ENCODE data around the gene AGAP1.

The AGAP1 gene

DNA sequence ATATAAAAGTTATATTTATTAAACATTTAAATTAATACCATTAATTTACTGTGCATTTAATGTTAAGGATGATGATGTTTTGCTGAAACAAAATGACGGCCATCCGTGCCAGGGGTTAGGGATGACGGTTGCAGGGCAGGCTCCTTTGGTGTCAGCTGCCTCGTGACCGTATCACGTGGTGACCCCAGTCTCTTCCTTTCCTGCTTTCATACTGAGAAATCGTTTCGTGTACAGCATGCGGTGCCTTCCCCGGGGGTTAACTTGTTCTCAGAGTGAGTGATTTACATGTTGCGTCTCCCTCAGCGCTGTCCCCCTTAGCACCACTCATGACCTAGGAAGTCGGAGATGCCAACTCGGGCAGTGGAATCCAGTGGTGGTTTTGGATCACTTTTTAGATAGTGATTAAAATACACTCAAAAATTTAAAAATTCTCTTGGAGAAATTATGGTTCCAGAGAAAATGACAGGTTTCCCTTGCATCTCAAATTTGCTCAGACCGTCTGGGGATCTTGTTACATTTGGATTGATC, 383.5 kb downstream of the AGAP1 start:
- no peak for FAIRE-seq

DNA sequence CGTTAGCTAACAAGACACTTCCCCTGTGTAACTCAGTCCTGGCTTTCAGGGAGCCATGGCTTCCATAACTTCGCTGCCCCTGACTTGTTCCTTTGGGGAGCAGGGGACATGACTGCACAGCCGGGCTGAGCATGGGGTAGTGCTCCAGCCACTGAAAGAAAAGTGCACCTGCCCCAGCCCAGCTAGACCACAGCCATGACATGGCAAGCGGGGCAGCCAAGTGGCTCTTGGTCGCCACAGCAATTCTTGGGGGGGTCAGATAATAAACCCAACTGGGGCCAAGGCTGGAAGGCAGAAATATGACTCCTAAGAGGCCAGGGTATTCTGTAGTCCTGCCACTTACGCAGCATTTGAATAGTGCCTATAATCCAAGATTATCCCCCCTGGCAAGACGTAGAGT, 385.3 kb downstream of the AGAP1 start:
- FAIRE-seq: no peak

More for the DNA sequence above, 383.5 kb downstream of the AGAP1 start:
- no peak for DNase-seq (ENCODE audit: insufficient read length, low spot score)

DNA sequence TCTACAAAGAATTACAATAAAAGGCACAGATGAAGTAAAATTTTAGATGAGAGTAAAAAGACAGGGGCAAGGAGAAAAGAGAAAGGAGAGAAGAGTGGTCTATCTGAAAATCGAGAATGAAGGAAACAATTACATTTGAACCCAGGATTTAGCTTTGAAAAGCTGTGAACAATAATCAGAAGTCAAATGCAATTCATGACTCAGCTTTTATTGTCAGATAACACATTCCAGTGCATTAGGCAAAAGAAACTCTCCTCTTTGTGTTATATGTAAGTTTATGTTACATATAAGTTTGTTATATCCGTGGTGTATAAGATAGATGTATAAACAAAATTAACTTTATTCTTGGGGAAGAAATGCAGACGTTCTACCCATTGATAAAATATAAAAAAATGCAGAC, 389.8 kb downstream of the AGAP1 start:
- no peak for FAIRE-seq
- DNase-seq (ENCODE audit: insufficient read length, low spot score): no peak

More for the DNA sequence above, 385.3 kb downstream of the AGAP1 start:
- DNase-seq (ENCODE audit: insufficient read length, low spot score): no peak

DNA sequence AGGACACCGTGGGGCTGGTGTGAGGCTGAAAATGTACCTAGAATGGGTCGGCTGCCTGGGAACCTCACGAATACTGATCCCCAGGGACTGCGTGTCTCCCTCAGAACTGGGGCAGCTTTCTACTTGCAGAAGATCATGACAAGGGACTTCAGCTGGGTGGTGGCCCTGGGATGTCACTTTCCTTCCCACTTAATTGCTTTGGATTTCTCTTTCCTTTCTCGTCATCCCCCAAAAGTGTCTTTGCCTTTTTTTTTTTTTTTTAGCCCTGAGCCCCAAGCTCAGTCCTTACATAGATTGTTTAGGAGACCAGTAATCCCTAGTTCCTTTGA, 395.4 kb downstream of the AGAP1 start:
- DNase-seq (ENCODE audit: insufficient read length, low spot score): no peak
- FAIRE-seq: no peak

DNA sequence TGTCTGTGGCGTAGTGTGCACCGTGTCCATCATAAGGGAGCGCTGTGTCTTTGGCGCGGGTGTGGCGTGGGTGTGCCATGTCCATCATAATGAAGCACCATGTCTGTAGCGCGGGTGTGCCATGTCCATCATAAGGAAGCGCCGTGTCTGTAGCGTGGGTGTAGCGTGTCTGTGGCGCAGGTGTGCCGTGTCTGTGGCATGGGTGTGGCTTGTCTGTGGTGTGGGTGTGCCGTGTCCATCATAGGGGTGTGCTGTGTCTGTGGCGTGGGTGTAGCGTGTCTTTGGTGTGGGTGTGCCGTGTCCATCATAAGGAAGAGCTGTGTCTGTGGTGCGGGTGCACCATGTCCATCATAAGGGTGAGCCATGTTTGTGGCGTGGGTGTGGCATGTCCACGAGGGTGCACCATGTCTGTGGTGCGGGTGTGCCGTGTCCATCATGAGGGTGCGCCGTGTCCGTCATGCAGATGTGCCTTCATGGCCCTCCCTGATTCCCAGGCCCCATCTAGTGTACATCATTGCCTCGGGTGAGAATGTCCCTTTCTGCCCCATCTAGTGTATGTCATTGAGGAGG, 399.4 kb downstream of the AGAP1 start:
- DNase-seq (ENCODE audit: insufficient read length, low spot score) (no peak), FAIRE-seq (peak; percentile 58)

DNA sequence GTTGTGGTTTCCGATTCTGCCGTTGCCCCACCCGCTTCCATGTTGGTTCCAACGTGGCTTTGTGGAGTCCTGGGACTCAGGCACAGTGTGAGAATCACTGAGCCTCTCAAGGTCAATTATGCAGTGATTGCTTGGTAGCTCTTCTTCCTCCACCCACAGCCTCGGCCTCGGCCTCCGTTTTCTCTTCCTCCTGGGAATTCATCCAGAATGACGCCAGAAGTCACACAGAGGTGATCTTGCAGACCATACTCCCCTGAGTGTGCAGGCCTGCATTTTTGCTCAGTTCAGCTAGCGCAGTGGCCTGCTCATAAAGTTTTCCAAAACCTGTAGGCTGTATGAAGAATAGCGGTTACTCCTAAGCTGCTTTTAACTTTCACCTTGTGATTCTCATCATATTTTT, 401.0 kb downstream of the AGAP1 start:
- DNase-seq (ENCODE audit: insufficient read length, low spot score) (no peak), FAIRE-seq (no peak)

DNA sequence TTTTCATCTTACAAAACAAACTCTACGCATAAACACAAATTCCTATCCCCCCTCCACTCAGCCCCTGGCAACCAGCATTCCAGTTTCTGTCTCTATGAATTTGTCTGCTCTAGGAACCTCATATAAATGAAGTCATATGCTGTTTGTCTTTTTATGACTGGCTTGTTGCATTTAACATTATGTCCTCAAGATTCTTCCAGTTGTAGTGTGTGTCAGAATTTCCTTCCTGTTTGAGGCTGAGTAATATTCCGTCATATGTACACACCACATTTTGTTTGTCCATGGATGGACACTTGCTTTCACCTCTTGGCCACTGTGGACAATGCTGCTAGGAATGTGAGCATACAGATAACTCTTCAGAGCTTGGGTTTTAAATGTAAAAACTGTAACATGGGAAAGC, 402.2 kb downstream of the AGAP1 start:
- DNase-seq (ENCODE audit: insufficient read length, low spot score) (no peak), FAIRE-seq (peak; percentile 42)

DNA sequence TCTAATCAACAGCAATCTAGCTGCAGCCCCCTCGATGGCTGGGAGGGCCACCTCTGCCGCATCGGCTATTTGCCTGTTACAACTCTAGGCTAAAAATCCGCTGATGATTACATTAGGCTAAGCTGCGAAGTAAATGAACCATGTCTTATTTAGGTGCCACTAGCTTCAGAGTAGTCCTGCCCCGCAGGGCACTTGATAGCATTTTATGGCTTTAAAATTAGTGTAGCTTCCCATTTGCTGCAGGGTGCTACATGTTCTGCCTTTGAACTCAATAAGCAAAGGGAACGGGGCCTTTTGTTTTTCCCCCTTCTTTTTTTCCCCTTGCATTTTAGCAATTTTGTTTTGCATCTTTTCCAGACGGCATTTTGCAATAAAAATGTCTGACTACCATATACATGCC, 404.1 kb downstream of the AGAP1 start:
- DNase-seq (ENCODE audit: insufficient read length, low spot score) (no peak), FAIRE-seq (no peak)

DNA sequence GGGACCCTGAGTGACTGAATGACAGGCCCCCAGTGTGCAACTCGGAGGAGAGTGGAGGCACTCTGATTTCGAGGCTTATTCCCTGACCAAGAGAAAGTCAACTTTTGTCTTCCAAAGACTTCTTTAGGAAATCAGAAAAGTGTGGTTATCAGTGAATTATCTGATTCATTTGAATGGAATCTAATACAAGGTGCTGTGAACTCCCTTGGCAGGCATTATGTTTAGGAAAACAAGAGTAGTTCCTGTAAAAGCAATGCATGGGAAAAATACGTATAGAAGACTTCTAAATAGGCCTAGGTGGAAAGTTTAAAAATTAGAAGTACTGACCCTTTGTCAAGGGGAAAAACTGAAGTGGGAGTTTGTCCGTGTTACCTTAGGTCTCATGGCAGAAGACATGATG, 404.9 kb downstream of the AGAP1 start:
- no peak for FAIRE-seq
- DNase-seq (ENCODE audit: insufficient read length, low spot score): no peak

DNA sequence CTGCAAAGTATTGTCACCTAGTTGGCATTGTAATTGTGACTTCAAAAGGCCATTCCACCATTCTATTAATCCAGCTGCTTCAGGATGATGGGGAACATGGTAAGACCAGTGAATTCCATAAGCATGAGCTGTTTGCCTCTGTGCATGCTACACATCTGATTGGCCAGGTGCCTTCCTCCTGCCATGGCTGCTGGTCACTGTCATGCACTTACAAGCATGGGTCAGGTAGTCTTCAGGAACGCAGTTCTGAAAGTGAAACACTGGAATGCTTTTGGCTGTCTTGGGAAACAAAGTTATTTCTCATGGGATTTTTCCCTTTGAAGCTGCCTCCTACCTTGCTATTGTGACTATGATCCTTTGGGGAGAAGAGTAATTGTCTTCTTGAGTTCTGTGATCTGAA, 406.8 kb downstream of the AGAP1 start:
- no peak for FAIRE-seq

DNA sequence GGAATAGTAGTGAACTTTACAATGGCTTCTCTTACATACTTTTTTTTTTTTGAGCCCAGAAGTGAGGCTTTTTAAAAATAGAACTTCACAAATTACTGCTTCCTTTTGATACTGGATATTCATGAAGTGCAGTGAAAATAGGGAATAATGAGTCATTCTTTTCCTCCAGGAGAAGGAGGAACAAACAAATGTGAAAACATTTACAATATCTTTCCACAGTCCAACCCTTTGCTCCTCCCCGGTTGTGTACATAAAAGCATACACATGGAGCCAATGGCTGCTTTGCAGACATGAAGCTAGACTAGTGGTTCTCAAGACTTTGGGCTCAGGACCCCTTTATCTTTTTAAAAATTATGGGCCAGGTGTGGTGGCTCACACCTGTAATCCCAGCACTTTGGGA, 407.4 kb downstream of the AGAP1 start:
- no peak for FAIRE-seq

More for the DNA sequence above, 406.8 kb downstream of the AGAP1 start:
- no peak for DNase-seq (ENCODE audit: insufficient read length, low spot score)

DNA sequence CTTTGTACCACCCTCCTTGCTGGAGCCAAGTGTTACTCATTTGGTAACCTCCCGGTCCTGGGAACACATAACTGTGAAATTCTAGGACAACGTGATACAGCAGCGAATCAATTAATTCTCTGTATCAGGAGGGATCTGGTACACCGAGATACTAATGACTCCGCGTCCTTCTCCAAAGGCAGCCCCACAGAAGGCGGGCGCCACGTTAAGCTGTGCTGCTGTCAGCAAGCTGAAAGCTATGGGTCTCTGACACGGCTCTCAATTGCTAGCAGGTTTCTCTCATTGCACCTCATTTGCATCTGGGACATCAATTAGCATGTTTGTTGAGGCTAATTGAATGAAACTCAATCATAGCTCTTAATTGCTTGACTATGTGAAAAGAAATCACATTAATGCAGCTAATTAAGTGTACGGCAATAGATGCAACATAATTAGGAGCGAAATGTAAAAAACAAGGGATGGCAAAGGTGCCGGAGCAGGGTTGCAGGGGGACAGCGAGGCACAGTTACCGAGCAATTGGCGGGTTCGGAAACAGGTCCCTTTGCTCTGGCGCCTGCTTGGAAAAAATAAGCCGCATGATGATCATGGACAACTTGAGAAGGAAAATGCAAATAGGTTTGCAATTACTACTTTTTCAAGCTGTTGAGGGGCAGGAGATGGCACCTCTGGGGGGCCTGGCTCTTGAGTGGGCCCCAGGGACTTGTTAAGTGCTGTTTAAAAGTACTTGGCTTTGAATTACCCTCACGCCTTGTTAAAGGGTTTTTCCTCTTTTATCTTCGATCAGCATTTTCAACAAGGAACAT, 410.1 kb downstream of the AGAP1 start:
- no peak for FAIRE-seq
- no peak for DNase-seq (ENCODE audit: insufficient read length, low spot score)

More for the DNA sequence above, 407.4 kb downstream of the AGAP1 start:
- DNase-seq (ENCODE audit: insufficient read length, low spot score): no peak

DNA sequence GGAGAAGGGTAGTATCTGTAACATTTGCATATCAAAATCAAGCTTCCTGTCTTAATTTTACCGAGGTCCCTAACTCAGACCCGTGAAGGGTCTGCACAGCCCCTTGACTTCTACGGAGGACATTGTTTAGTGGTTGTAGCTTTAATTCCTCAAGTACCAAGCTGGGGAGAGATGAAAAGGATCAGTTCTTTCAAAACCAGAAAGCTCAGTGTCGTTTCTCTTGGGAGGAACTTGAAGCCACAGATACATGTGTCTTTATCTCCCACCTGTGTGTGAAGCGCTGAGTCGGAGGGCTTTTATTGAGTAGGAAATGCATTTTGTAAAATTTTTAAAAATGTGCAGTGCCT, 410.7 kb downstream of the AGAP1 start:
- no peak for FAIRE-seq
- no peak for DNase-seq (ENCODE audit: insufficient read length, low spot score)

DNA sequence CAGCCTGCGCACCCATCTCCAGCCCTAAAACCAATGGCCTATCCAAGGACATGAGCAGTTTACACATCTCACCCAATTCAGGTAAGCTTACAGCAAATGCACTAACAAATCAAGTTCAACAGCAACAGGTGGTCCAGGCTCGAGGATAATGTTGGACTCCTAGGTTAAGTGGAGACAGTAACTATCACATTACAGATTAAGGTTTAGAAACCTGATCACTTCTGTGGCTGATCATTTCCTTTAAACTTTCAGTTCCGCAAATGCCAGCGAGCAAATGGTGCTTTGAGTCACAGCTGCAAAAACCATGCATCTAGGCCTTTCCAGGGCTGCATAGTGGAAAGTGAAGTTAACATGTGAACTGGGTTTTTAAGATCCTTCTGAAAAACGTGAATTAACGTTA, 415.0 kb downstream of the AGAP1 start:
- no peak for DNase-seq (ENCODE audit: insufficient read length, low spot score)
- no peak for FAIRE-seq

DNA sequence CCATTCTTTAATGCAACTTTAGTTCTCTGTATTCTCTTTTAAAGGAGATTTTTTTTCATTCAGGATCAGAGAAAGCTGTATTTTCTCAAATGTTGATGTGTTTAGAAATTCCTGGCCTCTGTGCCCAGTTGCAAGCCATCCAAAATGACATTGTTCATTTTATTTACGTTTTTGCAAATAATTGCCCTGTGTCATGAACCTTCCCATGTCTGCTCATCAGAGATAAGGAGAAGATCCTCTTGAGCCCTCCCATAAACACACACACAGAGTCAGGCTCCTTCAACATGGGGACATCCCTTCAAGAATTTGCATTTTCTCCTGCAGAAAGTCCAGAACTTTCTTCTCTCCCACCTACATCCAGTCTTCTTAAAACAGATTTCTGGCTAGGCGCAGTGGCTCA, 415.5 kb downstream of the AGAP1 start:
- DNase-seq (ENCODE audit: insufficient read length, low spot score): no peak
- FAIRE-seq: no peak

DNA sequence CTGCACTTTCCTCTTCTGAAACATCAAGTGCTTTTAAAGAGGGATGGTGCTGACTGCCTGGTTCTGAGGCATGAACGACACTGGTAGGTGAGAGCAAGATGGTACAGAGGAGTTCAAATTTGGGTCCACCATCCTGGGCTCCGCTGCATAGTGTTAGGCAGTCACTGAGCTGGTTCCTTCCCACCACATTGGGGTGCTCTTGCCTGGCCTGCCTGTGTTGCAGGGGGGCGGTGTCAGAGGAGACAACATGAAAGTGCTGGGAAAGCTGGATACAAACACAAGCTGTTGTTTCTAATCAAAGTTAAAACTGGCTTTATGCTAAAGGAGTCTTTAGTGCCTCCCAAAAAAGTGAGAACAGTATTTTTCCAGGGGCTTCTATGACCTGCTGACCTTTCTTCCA, 416.2 kb downstream of the AGAP1 start:
- DNase-seq (ENCODE audit: insufficient read length, low spot score): no peak
- FAIRE-seq: no peak

DNA sequence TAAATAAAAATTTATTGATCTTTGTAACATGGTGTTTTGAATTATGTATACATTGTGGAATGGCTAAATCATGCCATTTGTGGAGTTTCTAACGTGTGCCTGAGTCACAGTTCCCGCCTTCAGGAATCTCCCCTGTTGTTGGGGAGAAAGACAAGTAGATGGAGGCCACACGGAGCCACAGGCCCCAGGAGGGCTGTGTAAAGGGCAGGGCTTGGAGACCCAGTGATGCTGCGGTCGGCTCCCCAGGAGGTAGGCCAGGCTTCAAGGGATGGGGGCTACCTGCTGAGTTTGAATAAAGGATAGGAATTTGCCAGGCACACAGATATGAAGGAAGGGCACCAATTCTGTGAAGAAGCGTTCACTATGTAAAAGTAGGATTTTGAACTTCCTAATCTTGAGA, 417.3 kb downstream of the AGAP1 start:
- no peak for FAIRE-seq
- no peak for DNase-seq (ENCODE audit: insufficient read length, low spot score)

DNA sequence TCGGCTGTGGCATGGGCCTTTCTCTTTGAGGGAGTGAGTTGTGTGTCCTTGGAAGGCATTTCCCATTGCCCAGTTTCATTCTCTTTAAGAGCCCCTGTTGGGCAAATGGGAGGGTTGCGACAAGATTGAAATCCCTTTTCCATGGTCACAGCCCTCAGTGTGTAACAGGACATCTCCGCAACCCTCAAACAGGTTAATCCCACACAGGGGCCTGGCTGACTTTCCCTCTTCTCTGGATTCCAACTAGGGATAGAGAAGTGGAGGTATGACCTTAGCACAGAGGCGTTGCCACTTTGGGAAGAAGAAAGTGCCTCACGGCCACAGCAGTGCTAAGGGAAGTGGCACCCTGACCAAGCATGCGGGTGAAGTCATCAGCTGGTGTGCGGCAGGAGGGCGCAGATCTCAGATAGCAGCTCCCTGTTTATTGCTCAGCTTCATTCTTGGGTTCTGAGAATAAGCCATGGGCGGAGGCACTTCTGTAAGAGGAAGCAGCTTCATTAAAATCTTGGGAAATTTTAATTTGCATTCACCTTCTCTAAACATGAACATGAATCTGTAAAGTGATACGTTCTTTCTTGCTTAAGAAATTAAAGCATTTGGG, 417.9 kb downstream of the AGAP1 start:
- DNase-seq (ENCODE audit: insufficient read length, low spot score): no peak
- FAIRE-seq: no peak

DNA sequence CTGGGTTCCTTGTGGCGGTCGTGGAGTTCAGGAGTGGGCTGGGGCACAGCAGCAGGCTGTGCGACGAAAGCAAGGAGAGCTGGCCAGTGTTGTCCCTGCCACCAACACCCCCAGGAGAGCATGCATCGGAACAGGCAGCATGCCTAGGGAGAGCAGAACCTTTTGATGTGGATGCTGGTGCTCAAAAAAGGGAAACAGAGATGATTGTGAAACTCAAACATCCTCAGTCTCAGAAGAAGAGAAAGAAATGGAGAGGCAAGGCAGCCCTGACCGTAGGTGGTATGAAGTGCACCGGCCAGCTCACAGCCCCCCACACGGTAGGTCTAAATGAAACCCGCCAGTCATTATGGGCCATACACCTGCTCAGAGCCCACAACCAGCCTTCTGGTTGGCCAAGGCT, 420.9 kb downstream of the AGAP1 start:
- FAIRE-seq (no peak), DNase-seq (ENCODE audit: insufficient read length, low spot score) (no peak)

DNA sequence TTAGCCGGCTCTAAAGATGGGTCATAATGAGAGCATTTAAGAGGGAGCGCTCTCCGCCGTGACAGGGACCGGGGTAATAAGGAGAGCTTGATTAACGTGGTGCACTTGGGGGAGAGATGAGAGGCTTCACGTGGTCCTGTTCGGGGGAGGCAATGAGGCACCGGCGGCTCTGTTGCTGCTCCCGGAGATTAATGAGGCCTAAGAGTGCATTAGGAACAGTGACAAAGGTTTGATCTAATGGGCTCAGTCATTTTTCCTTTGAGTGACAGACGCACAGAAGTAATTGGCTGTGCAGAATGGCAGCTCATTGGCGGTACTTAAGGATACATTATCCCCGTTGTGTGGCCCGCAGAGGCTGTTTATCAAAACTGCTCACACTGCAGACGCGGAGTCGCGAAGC, 423.7 kb downstream of the AGAP1 start:
- DNase-seq (ENCODE audit: insufficient read length, low spot score): no peak
- FAIRE-seq: no peak

DNA sequence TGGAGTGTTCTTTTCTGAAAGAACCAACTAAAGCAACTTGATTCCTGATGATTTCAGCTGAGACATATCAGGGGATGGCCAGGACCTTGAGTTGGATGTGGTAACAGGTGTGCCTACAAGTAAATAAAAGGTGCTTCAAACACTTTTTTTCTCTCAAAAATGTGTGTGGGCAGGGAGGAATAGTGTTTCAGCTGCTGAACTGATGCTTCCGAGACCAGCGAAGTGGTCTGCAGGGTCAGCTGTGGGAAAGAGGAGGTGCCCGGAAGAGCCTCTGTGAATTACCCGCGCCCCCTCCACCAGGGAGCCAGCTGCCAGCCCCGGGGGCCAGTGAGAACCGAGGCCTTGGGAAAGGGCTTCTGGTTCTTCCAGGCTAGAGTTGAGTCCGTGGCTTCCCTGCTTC, 425.0 kb downstream of the AGAP1 start:
- DNase-seq (ENCODE audit: insufficient read length, low spot score): no peak
- no peak for FAIRE-seq

DNA sequence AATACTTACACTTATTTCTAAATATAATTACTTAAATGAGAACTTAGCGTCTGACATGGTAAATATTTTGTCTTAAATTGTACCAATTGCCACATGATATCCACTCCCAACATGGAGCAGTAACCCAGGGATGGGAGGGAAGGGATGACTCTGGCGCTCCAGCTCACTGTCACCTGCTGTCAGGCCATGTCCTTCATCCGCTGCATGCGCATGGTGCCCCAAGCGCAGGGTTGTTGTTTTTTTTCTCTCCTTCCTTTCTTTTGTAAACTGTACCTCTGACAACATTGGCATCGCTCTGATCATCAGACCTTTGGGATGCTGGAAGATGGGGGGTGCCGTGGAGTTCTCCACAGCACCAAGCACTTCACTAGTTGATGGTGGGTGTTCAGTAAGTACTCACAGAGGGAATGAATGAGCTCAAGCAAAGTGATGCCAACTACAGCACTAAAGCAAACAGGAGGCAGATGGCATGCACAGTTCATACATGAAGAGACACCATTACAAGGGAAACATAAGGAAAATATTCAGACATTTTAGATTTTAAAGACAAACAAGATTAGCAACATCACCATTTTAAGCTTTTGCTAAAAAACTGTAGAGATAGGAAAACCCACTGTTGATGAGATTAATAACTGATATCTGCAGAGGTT, 426.5 kb downstream of the AGAP1 start:
- FAIRE-seq: no peak

More for the DNA sequence above, 426.5 kb downstream of the AGAP1 start:
- DNase-seq (ENCODE audit: insufficient read length, low spot score): no peak
